HG02571 (cell line): ENCODE measurements around the gene EFNB1.
"Not testable (repeated sequence)": the region's sequence is repeated elsewhere in the genome, so short reads cannot be mapped to it uniquely, and the experiment has no call there.

ENCODE experiments used
- ATAC-seq: cut with Tn5 transposase; IDR thresholded peaks from one replicate; pipeline ENCODE4 v1.9.1; 2021; ENCODE audit warnings: mild to moderate bottlenecking, moderate library complexity; ENCODE audit not compliant: unreplicated experiment

The EFNB1 gene

GRCh38 chrX:68828740-68829581 is at the start of gene EFNB1:
Gene EFNB1 (plus strand): TSS chrX:68829021. CDS start chrX:68829777, 756 bp downstream.
- peak; percentile 85 for ATAC-seq

- not testable (repeated sequence) for ATAC-seq
Observed at GRCh38 chrX:68781295-68781694, 47.5 kb upstream of the EFNB1 start.

- no peak for ATAC-seq
Observed at GRCh38 chrX:68784816-68785215, 44.0 kb upstream of the EFNB1 start.

GRCh38 chrX:68786581-68786980 is 42.2 kb upstream of the EFNB1 start:
- ATAC-seq: not testable (repeated sequence)

- ATAC-seq: no peak
Observed at GRCh38 chrX:68789966-68790365, 38.9 kb upstream of the EFNB1 start.

GRCh38 chrX:68792083-68792482 is 36.7 kb upstream of the EFNB1 start:
- ATAC-seq: no peak

GRCh38 chrX:68794461-68794860 is 34.4 kb upstream of the EFNB1 start:
- ATAC-seq: no peak

GRCh38 chrX:68795741-68796140 is 33.1 kb upstream of the EFNB1 start:
- no peak for ATAC-seq

- ATAC-seq: not testable (repeated sequence)
Observed at GRCh38 chrX:68798400-68798799, 30.4 kb upstream of the EFNB1 start.

- no peak for ATAC-seq
Observed at GRCh38 chrX:68801737-68802290, 27.0 kb upstream of the EFNB1 start.

GRCh38 chrX:68807818-68808217 is 21.0 kb upstream of the EFNB1 start:
- ATAC-seq: no peak

- no peak for ATAC-seq
Observed at GRCh38 chrX:68808686-68809357, 20.0 kb upstream of the EFNB1 start.

GRCh38 chrX:68820476-68821110 is 8.2 kb upstream of the EFNB1 start:
- ATAC-seq: no peak

- ATAC-seq: no peak
Observed at GRCh38 chrX:68821616-68822015, 7.2 kb upstream of the EFNB1 start.

- no peak for ATAC-seq
Observed at GRCh38 chrX:68822641-68823410, 6.0 kb upstream of the EFNB1 start.

- ATAC-seq: no peak
Observed at GRCh38 chrX:68823413-68824151, 5.2 kb upstream of the EFNB1 start.

- no peak for ATAC-seq
Observed at GRCh38 chrX:68824152-68824433, 4.7 kb upstream of the EFNB1 start.

GRCh38 chrX:68824565-68825125 is 4.2 kb upstream of the EFNB1 start:
- no peak for ATAC-seq

GRCh38 chrX:68826113-68826980 is 2.5 kb upstream of the EFNB1 start:
- no peak for ATAC-seq
